GM23338 (cell line): ENCODE data around the gene INO80C. TPM values are rescaled to one million over a fixed set of nuclear protein-coding genes. Genes with fewer than 3 reads are reported as not detected.

Source experiments
- ATAC-seq: fragments of 200-7000 bp; cut with Tn5 transposase; 3 replicates; pipeline ENCODE4 v1.9.1; 2020
- DNase-seq: peaks from one replicate; pipeline ENCODE4 v3.0.0-alpha.2; 2015; ENCODE audit warnings: low spot score
- H2AFZ ChIP-seq: fragments of 200-600 bp; sonication (generic); 2 replicates; pipeline ENCODE4 v1.8.0; 2016; ENCODE audit warnings: antibody characterized with exemption, mild to moderate bottlenecking, moderate library complexity
- H3F3A ChIP-seq: fragments of 200-600 bp; sonication (generic); replicated peaks from 2 replicates; pipeline ENCODE4 v1.8.0; 2017; ENCODE audit warnings: antibody characterized with exemption, mixed run types, low read depth
- H3K27ac ChIP-seq: fragments of 200-600 bp; sonication (generic); 2 replicates; pipeline ENCODE4 v1.6.1; 2016; ENCODE audit warnings: low read depth
- H3K27me3 ChIP-seq: fragments of 200-600 bp; sonication (generic); 2 replicates; pipeline ENCODE4 v1.8.0; 2016; ENCODE audit warnings: mild to moderate bottlenecking, mixed run types, moderate library complexity; ENCODE audit not compliant: insufficient read depth
- H3K36me3 ChIP-seq: fragments of 200-600 bp; sonication (generic); 2 replicates; pipeline ENCODE4 v1.8.0; 2016; ENCODE audit warnings: mild to moderate bottlenecking; ENCODE audit not compliant: insufficient read depth
- H3K4me1 ChIP-seq: fragments of 200-600 bp; sonication (generic); 2 replicates; pipeline ENCODE4 v1.8.0; 2016; ENCODE audit warnings: mild to moderate bottlenecking, moderate library complexity; ENCODE audit not compliant: insufficient read depth
- H3K4me2 ChIP-seq: fragments of 200-600 bp; sonication (generic); 2 replicates; pipeline ENCODE4 v1.7.1; 2017; ENCODE audit warnings: mixed run types
- H3K4me3 ChIP-seq: fragments of 200-600 bp; sonication (generic); 2 replicates; pipeline ENCODE4 v1.6.1; 2016; ENCODE audit warnings: mixed run types
- H3K79me2 ChIP-seq: fragments of 200-600 bp; sonication (generic); replicated peaks from 2 replicates; pipeline ENCODE4 v1.8.0; 2017; ENCODE audit warnings: mild to moderate bottlenecking; ENCODE audit not compliant: insufficient read depth
- H3K9me2 ChIP-seq: fragments of 200-600 bp; sonication (generic); 2 replicates; pipeline ENCODE4 v1.8.0; 2017; ENCODE audit not compliant: insufficient read depth
- H4K20me1 ChIP-seq: fragments of 200-600 bp; sonication (generic); replicated peaks from 2 replicates; pipeline ENCODE4 v1.8.0; 2017; ENCODE audit warnings: mild to moderate bottlenecking; ENCODE audit not compliant: insufficient read depth
- H3K27ac Mint-ChIP-seq: 2 replicates; pipeline ENCODE4 v1.8.0; 2020; ENCODE audit warnings: inconsistent platforms, mild to moderate bottlenecking, moderate library complexity, mixed read lengths
- H3K27me3 Mint-ChIP-seq: 3 replicates; pipeline ENCODE4 v1.8.0; 2022; ENCODE audit warnings: low read depth, mild to moderate bottlenecking, moderate library complexity, mixed read lengths, inconsistent platforms; ENCODE audit not compliant: insufficient read depth, poor library complexity
- H3K36me3 Mint-ChIP-seq: 3 replicates; pipeline ENCODE4 v1.8.0; 2021; ENCODE audit warnings: low read depth, mild to moderate bottlenecking, inconsistent platforms, moderate library complexity, mixed read lengths
- H3K4me1 Mint-ChIP-seq: 3 replicates; pipeline ENCODE4 v1.8.0; 2020; ENCODE audit warnings: mild to moderate bottlenecking, inconsistent platforms, mixed read lengths
- H3K4me3 Mint-ChIP-seq: 3 replicates; pipeline ENCODE4 v1.8.0; 2021; ENCODE audit warnings: moderate library complexity, mild to moderate bottlenecking, inconsistent platforms, mixed read lengths
- H3K9me3 Mint-ChIP-seq: 3 replicates; pipeline ENCODE4 v1.8.0; 2020; ENCODE audit warnings: moderate library complexity, mild to moderate bottlenecking, inconsistent platforms, mixed read lengths
- CTCF ChIP-seq, 2 experiments: fragments of 200-600 bp in 1 of 2; sonication (generic) in 1 of 2; conservative IDR thresholded peaks; 2 replicates each; pipeline versions ENCODE4 v1.5.1 to v1.6.1; 2016 to 2017; ENCODE audit warnings: antibody characterized with exemption in 2 of 2, low read depth in 2 of 2, mild to moderate bottlenecking in 2 of 2, moderate library complexity in 1 of 2
- ETS1 ChIP-seq: IDR thresholded peaks from 2 replicates; pipeline ENCODE4 v1.6.1; 2016; ENCODE audit warnings: antibody characterized with exemption
- EZH2phosphoT487 ChIP-seq: fragments of 200-600 bp; sonication (generic); IDR thresholded peaks from one replicate; pipeline ENCODE4 v1.8.1; 2018; ENCODE audit warnings: antibody characterized with exemption; ENCODE audit not compliant: unreplicated experiment
- REST ChIP-seq: IDR thresholded peaks from one replicate; pipeline ENCODE4 v1.6.1; 2018; ENCODE audit warnings: antibody characterized with exemption; ENCODE audit not compliant: unreplicated experiment
- STAT1 ChIP-seq: IDR thresholded peaks from one replicate; pipeline ENCODE4 v1.6.1; 2016; ENCODE audit warnings: antibody characterized with exemption; ENCODE audit not compliant: unreplicated experiment
- ZNF114 ChIP-seq: fragments of 250-450 bp; sonication (Bioruptor Pico); IDR thresholded peaks from 2 replicates; pipeline ENCODE4 v1.5.0; 2020; ENCODE audit warnings: mild to moderate bottlenecking, moderate library complexity
- ZNF331 ChIP-seq: fragments of 250-450 bp; sonication (Bioruptor Pico); IDR thresholded peaks from 2 replicates; pipeline ENCODE4 v1.5.0; 2020; ENCODE audit warnings: low read depth, mild to moderate bottlenecking, moderate library complexity
- ZNF462 ChIP-seq: fragments of 250-450 bp; sonication (Bioruptor Pico); IDR thresholded peaks from 2 replicates; pipeline ENCODE4 v1.5.0; 2020; ENCODE audit warnings: mild to moderate bottlenecking, moderate library complexity
- polyA plus RNA-seq: library from polyadenylated mRNA; unstranded; fragments of >200 nt; fragmentation: Nextera tagmentation; extraction: Ambion mirVana; gene quantifications from 2 replicates; pipeline ENCODE4 v1.2.1, GENCODE V29; 2016
- total RNA-seq: library from RNA; depleted of rRNA; stranded (reverse); fragments of >200 nt; shearing (Covaris generic); gene quantifications from 2 replicates; pipeline ENCODE4 v1.2.3, GENCODE V29; 2014

INO80C gene
- total and polyA plus RNA-seq, 2 experiments from 2014 or later: 16.3 to 52.3 TPM

- TF ChIP-seq ZNF462: no peak
- TF ChIP-seq ZNF114 (CRISPR knock-in tag): no peak
- no peak for TF ChIP-seq REST
- no peak for TF ChIP-seq EZH2phosphoT487
Measured at GRCh38 chr18:35512761-35513160, 15.0 kb upstream of the INO80C start (continued).

- no peaks in the 10 kb centered on the region for H3K27me3 Mint-ChIP-seq
- H3K4me3 Mint-ChIP-seq: no peak overlapping the region
Measured at GRCh38 chr18:35511833-35512232, 14.1 kb upstream of the INO80C start.

More at GRCh38 chr18:35511833-35512232, 14.1 kb upstream of the INO80C start:
- Histone ChIP-seq H3K4me1 (peaks cover 8% of the 10 kb centered on the region; the same call in 1 of the 2 replicates), H3K9me2 (no peaks in the 10 kb centered on the region), H3K27me3 (no peaks in the 10 kb centered on the region), H2AFZ (no peak overlapping the region), H3K36me3 (no peaks in the 10 kb centered on the region), H3K27ac (no peak overlapping the region), H3K4me2 (no peak overlapping the region), H4K20me1 (no peaks in the 10 kb centered on the region), H3K79me2 (no peaks in the 10 kb centered on the region), H3F3A (no peaks in the 10 kb centered on the region), H3K4me3 (no peak overlapping the region)
- ATAC-seq (no peak; the same call in 2 of the 3 replicates), DNase-seq (peak; percentile 27)
- Mint-ChIP-seq H3K9me3 (no peaks in the 10 kb centered on the region), H3K36me3 (no peaks in the 10 kb centered on the region), H3K4me1 (peaks cover 30% of the 10 kb centered on the region), H3K27ac (no peak overlapping the region)
- TF ChIP-seq CTCF (conservative IDR thresholded peaks at IDR 0.05; ENCODE audit: low read depth in 2 of 2) (peak; percentile 54 to 82), STAT1 (no peak), ZNF331 (CRISPR knock-in tag) (no peak), ETS1 (no peak)
